GM23248 (cell line): ENCODE results near the gene KLF1. TPM values are rescaled to one million over a fixed set of nuclear protein-coding genes. Genes with fewer than 3 reads are reported as not detected.
A peak's percentile ranks its signal among the peaks of the same experiment; 100 is the strongest.

Experiments used
- DNase-seq: peaks from one replicate; pipeline ENCODE4 v3.0.0-alpha.2; 2015
- H2AFZ ChIP-seq: fragments of 200-600 bp; sonication (generic); 2 replicates; pipeline ENCODE4 v1.6.1; 2016; ENCODE audit warnings: antibody characterized with exemption
- H3F3A ChIP-seq: fragments of 200-600 bp; sonication (generic); 2 replicates; pipeline ENCODE4 v1.6.1; 2016; ENCODE audit warnings: mild to moderate bottlenecking, antibody characterized with exemption, mixed run types; ENCODE audit not compliant: insufficient read depth
- H3K27ac ChIP-seq: fragments of 200-600 bp; sonication (generic); 2 replicates; pipeline ENCODE4 v1.5.1; 2016; ENCODE audit warnings: mild to moderate bottlenecking
- H3K27me3 ChIP-seq: fragments of 200-600 bp; sonication (generic); replicated peaks from 2 replicates; pipeline ENCODE4 v1.6.1; 2016; ENCODE audit warnings: mild to moderate bottlenecking; ENCODE audit not compliant: insufficient read depth
- H3K36me3 ChIP-seq: fragments of 200-600 bp; sonication (generic); 2 replicates; pipeline ENCODE4 v1.6.1; 2016; ENCODE audit warnings: low read depth, mild to moderate bottlenecking
- H3K4me1 ChIP-seq: fragments of 200-600 bp; sonication (generic); 2 replicates; pipeline ENCODE4 v1.6.1; 2016; ENCODE audit warnings: mild to moderate bottlenecking; ENCODE audit not compliant: insufficient read depth
- H3K4me2 ChIP-seq: fragments of 200-600 bp; sonication (generic); one replicate; pipeline ENCODE4 v1.6.1; 2016; ENCODE audit warnings: mild to moderate bottlenecking; ENCODE audit not compliant: unreplicated experiment
- H3K4me3 ChIP-seq: fragments of 200-600 bp; sonication (generic); 2 replicates; pipeline ENCODE4 v1.5.1; 2016; ENCODE audit warnings: mild to moderate bottlenecking
- H3K79me2 ChIP-seq: fragments of 200-600 bp; sonication (generic); 2 replicates; pipeline ENCODE4 v1.6.1; 2016; ENCODE audit warnings: mild to moderate bottlenecking; ENCODE audit not compliant: insufficient read depth
- H3K9ac ChIP-seq: fragments of 200-600 bp; sonication (generic); 2 replicates; pipeline ENCODE4 v1.6.1; 2016; ENCODE audit warnings: mild to moderate bottlenecking
- H3K9me2 ChIP-seq: fragments of 200-600 bp; sonication (generic); 2 replicates; pipeline ENCODE4 v1.6.1; 2016; ENCODE audit warnings: mixed run types, mild to moderate bottlenecking, moderate library complexity; ENCODE audit not compliant: insufficient read depth
- H3K9me3 ChIP-seq: fragments of 200-600 bp; sonication (generic); one replicate; pipeline ENCODE4 v1.6.1; 2017; ENCODE audit warnings: low read depth
- H4K20me1 ChIP-seq: fragments of 200-600 bp; sonication (generic); 2 replicates; pipeline ENCODE4 v1.6.0; 2016; ENCODE audit not compliant: insufficient read depth
- EZH2 ChIP-seq: fragments of 200-600 bp; sonication (generic); IDR thresholded peaks from 2 replicates; pipeline ENCODE4 v1.6.1; 2018; ENCODE audit warnings: antibody characterized with exemption, mild to moderate bottlenecking; ENCODE audit not compliant: insufficient read depth, poor library complexity, severe bottlenecking
- EZH2phosphoT487 ChIP-seq: fragments of 200-600 bp; sonication (generic); IDR thresholded peaks from 2 replicates; pipeline ENCODE4 v1.6.1; 2018; ENCODE audit warnings: antibody characterized with exemption, moderate library complexity, mild to moderate bottlenecking, low read depth; ENCODE audit not compliant: insufficient read depth
- WGBS, 2 experiments: methylation state at CpG; one replicate each; pipeline ENCODE4 v1.1.6; 2015 to 2017; ENCODE audit warnings: low lambda C conversion rate in 2 of 2, low coverage in 1 of 2; ENCODE audit errors: missing lambda C conversion rate in 2 of 2; 5-methylcytosine and 5-hydroxymethylcytosine counted together
- in situ Hi-C: fragments of 300-500 bp; cut with MboI; formaldehyde crosslinking; loops from 2 replicates; pipeline ENCODE4 v1.15.0; 2020
- polyA plus RNA-seq: library from polyadenylated mRNA; unstranded; fragments of >200 nt; fragmentation: Nextera tagmentation; extraction: Ambion mirVana; gene quantifications from 2 replicates; pipeline ENCODE4 v1.2.1, GENCODE V29; 2016
- total RNA-seq: library from RNA; depleted of rRNA; stranded (reverse); fragments of >200 nt; shearing (Covaris generic); gene quantifications from 2 replicates; pipeline ENCODE4 v1.2.3, GENCODE V29; 2014

The KLF1 gene
- total and polyA plus RNA-seq, 2 experiments from 2014 or later = 0.11 TPM; not detected in 1

- H3K4me3 ChIP-seq = no peak overlapping the region
- DNase-seq = no peak
- TF ChIP-seq EZH2 (no peak), EZH2phosphoT487 (no peak)
- no peak overlapping the region for H3K27ac ChIP-seq
- H3K9ac ChIP-seq = no peak overlapping the region
- H3K4me2 ChIP-seq = no peak overlapping the region
- H3K9me3 ChIP-seq = no peaks in the 10 kb centered on the region
- H3K79me2 ChIP-seq = no peaks in the 10 kb centered on the region
- H2AFZ ChIP-seq = no peak overlapping the region
- no peaks in the 10 kb centered on the region for H3K4me1 ChIP-seq
- H3K9me2 ChIP-seq = no peaks in the 10 kb centered on the region
- H4K20me1 ChIP-seq = no peaks in the 10 kb centered on the region
- no peaks in the 10 kb centered on the region for H3F3A ChIP-seq
- 64 to 69% methylated on average over 5 of the region's 5 CpGs for WGBS, 2 experiments
- in situ Hi-C loops = no loop called here
- H3K36me3 ChIP-seq = no peaks in the 10 kb centered on the region
- H3K27me3 ChIP-seq = no peaks in the 10 kb centered on the region
Measured at GRCh38 chr19:12872255-12872654, 14.7 kb downstream of the KLF1 start.

GRCh38 chr19:12871681-12872080, 15.3 kb downstream of the KLF1 start:
- in situ Hi-C loops = no loop called here
- Histone ChIP-seq H3K4me2 (no peak overlapping the region), H3K36me3 (no peaks in the 10 kb centered on the region), H4K20me1 (no peaks in the 10 kb centered on the region), H3K79me2 (no peaks in the 10 kb centered on the region), H2AFZ (no peak overlapping the region), H3K9me2 (no peaks in the 10 kb centered on the region), H3K27me3 (no peaks in the 10 kb centered on the region), H3K9ac (no peak overlapping the region), H3K4me1 (no peaks in the 10 kb centered on the region), H3K27ac (no peak overlapping the region), H3F3A (no peaks in the 10 kb centered on the region), H3K9me3 (no peaks in the 10 kb centered on the region), H3K4me3 (no peak overlapping the region)
- 38 to 47% methylated on average over 3 of the region's 3 CpGs for WGBS, 2 experiments
- TF ChIP-seq EZH2 (no peak), EZH2phosphoT487 (no peak)
- no peak for DNase-seq

- Histone ChIP-seq H3K9ac (no peak overlapping the region), H3F3A (no peaks in the 10 kb centered on the region), H3K9me3 (no peaks in the 10 kb centered on the region), H3K36me3 (no peaks in the 10 kb centered on the region), H3K27ac (no peak overlapping the region), H3K79me2 (no peaks in the 10 kb centered on the region), H3K4me1 (no peaks in the 10 kb centered on the region), H4K20me1 (no peaks in the 10 kb centered on the region), H3K9me2 (no peaks in the 10 kb centered on the region), H3K27me3 (no peaks in the 10 kb centered on the region), H3K4me3 (no peak overlapping the region), H2AFZ (no peak overlapping the region), H3K4me2 (no peak overlapping the region)
- 89% methylated on average over 10 of the region's 10 CpGs for WGBS, 2 experiments
- in situ Hi-C loops = no loop called here
- TF ChIP-seq EZH2phosphoT487 (no peak), EZH2 (no peak)
- peak; percentile 25 for DNase-seq
Measured at GRCh38 chr19:12868540-12869112, 18.4 kb downstream of the KLF1 start.

DNA sequence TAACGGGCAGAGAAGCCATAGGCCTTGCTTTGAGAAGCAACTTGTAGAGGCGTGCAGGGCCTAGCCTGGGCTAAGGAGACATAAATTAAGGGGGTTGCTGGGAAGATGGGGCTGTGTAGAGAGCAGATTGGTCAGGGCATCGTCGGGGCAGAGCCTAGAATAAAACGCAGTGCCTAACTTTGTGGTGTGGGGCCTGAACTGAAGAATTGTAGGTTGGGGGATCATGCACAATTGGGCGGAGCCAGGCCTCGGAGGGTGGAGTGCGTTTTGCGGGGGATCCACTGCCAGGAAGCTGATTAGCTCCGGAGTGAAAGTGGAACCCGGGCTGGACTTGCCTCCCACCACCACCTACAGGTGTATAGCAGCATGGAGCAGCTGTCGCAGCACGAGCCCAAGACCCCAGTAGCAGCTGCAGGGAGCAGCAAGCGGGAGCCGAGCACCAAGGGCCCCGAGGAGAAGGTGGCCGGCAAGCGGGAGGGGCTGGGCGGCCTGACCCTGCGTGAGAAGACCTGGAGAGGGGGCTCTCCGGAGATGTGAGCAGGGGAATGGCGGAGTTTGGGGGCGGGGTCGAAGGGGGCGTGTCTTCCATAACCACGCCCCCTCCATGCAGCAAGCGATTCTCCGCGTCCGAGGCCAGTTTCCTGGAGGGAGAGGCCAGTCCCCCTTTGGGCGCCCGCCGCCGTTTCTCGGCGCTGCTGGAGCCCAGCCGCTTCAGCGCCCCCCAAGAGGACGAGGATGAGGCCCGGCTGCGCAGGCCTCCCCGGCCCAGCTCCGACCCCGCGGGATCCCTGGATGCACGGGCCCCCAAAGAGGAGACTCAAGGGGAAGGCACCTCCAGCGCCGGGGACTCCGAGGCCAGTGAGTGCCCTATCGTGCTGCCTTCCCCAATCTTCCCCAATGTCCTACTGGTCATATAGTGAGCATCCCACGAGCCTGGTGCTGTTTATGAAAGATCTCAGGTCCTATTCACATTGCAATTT, 19.6 kb downstream of the KLF1 start:
- DNase-seq = peak; percentile 81
- no peaks in the 10 kb centered on the region for H3K9me2 ChIP-seq
- H3K79me2 ChIP-seq = no peaks in the 10 kb centered on the region
- no peaks in the 10 kb centered on the region for H3K9me3 ChIP-seq
- H3K4me2 ChIP-seq = peak overlapping the region; percentile 97
- H3K9ac ChIP-seq = 0 out of 2 replicates have a peak overlapping the region, but pooled peaks have one; percentile 51
- H3K4me3 ChIP-seq = peak overlapping the region; percentile 75
- no peaks in the 10 kb centered on the region for H3F3A ChIP-seq
- in situ Hi-C loops = no loop called here
- 8 to 9% methylated on average over 37 to 50 of the region's 51 CpGs for WGBS, 2 experiments
- no peaks in the 10 kb centered on the region for H3K4me1 ChIP-seq
- H3K27ac ChIP-seq = no peak overlapping the region
- H3K27me3 ChIP-seq = no peaks in the 10 kb centered on the region
- no peaks in the 10 kb centered on the region for H4K20me1 ChIP-seq
- no peaks in the 10 kb centered on the region for H3K36me3 ChIP-seq
- TF ChIP-seq EZH2 (no peak), EZH2phosphoT487 (no peak)
- H2AFZ ChIP-seq = peak overlapping the region; percentile 98
